ENCODE measurements around the gene DUSP12. TPM values are rescaled to one million over a fixed set of nuclear protein-coding genes. Genes with fewer than 3 reads are reported as not detected.

Gene DUSP12, protein sequence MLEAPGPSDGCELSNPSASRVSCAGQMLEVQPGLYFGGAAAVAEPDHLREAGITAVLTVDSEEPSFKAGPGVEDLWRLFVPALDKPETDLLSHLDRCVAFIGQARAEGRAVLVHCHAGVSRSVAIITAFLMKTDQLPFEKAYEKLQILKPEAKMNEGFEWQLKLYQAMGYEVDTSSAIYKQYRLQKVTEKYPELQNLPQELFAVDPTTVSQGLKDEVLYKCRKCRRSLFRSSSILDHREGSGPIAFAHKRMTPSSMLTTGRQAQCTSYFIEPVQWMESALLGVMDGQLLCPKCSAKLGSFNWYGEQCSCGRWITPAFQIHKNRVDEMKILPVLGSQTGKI
- total RNA-seq (2021) (21.0 and 23.6 TPM in 2 replicates), Bru-seq, nascent RNA (percentile 87 among the genes with signal in this experiment), BruChase-seq, experiment 1, labeled RNA remaining after a 2-hour chase (percentile 92 among the genes with signal in this experiment), BruChase-seq, experiment 2, labeled RNA remaining after a 6-hour chase (percentile 89 among the genes with signal in this experiment)
- long read RNA-seq, transcript DUSP12-201 (6 exons, 1,270 nt), result major isoform, 25 of 44 reads
- long read RNA-seq, partial matches to known transcripts, result 0 of 44 reads
- long read RNA-seq, other reads (novel, unspliced or antisense), result 18 of 44 reads

DNA sequence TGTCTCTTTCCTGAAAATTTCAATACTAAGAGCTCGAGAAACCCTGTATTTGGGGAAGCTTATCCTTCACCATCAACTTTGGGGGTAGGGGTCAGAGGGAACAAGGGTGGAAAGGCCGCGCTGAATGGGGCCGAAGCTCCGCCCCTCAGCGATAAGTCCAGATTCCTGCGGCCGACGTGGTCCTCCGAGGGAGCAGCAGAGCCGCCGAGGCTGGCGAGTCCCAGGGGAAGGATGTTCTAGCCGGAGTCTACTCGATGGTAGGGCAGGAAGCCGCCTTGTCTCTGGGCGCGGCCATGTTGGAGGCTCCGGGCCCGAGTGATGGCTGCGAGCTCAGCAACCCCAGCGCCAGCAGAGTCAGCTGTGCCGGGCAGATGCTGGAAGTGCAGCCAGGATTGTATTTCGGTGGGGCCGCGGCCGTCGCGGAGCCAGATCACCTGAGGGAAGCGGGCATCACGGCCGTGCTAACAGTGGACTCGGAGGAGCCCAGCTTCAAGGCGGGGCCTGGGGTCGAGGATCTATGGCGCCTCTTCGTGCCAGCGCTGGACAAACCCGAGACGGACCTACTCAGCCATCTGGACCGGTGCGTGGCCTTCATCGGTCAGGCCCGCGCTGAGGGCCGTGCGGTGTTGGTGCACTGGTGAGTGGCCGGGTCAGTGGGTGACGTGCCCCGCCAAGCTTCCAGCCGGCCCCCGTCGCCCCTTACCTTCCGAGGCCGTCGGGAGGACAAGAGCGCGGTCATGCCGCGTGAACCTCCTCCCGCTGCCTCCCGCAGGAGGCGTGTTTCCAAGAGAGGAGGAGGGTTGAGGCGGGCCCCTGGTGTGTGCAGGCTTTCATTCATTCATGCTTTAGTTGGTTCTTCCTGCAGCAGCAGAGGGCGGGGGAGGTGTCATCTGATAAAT, at the start of gene DUSP12:
DUSP12 (plus strand) TSS at position 278 of the 899 bp plus-strand sequence; CDS start at position 294, 16 bp downstream.
- Histone ChIP-seq H3K4me3 (peak within 1 kb of the TSS; percentile 76), H3K36me3 (ENCODE audit: low read depth) (peaks cover 21% of the 10 kb centered on the region), H2AFZ (peak within 1 kb of the TSS; percentile 95), H3K9me2 (ENCODE audit: insufficient read depth) (no peaks in the 10 kb centered on the region), H3K4me1 (replicated peaks; ENCODE audit: insufficient read depth) (peaks cover 18% of the 10 kb centered on the region), H3K27me3 (ENCODE audit: insufficient read depth, low read depth) (no peaks in the 10 kb centered on the region), H3K79me2 (ENCODE audit: low read depth) (peaks cover 35% of the 10 kb centered on the region), H3K9me3 (ENCODE audit: insufficient read depth, low read depth) (no peaks in the 10 kb centered on the region), H3K4me2 (peak within 1 kb of the TSS; percentile 89), H4K20me1 (ENCODE audit: insufficient read depth) (0 out of 2 replicates have a peak, but pooled peaks cover 5% of the 10 kb centered on the region), H3K27ac (peak within 1 kb of the TSS; percentile 83), H3F3A (ENCODE audit: insufficient read depth, low read depth) (no peaks in the 10 kb centered on the region)
- TF ChIP-seq CTCF (conservative IDR thresholded peaks at IDR 0.05) (peak; percentile 33; the same call in 1 of the 2 replicates), EZH2 (IDR thresholded peaks at IDR 0.05; ENCODE audit: low read depth) (no peak)
- ChIA-PET POLR2A (ENCODE audit: unreplicated experiment) (interaction anchor here (0.5 to 0.7 kb wide), 6 partner anchors 8 to 613 kb away, joined by 3 to 13 read pairs (median 6); no protein-coding TSS in a partner anchor), CTCF (interaction anchor here (0.6 to 1.0 kb wide), 3 partner anchors 17 to 1378 kb away, joined by 3 to 11 read pairs (median 3); partner anchors contain the start of gene ATF6)
- intact Hi-C loops (cut with micrococcal nuclease; ENCODE audit: unreplicated experiment), result loop anchor here (2.0 to 10.0 kb wide), 3 partner anchors 23 to 355 kb away; no protein-coding TSS in a partner anchor
- TSS peak; percentile 44 for BruUV-seq (replicated peaks)
- peak; percentile 89 to 90 for DNase-seq

DNA sequence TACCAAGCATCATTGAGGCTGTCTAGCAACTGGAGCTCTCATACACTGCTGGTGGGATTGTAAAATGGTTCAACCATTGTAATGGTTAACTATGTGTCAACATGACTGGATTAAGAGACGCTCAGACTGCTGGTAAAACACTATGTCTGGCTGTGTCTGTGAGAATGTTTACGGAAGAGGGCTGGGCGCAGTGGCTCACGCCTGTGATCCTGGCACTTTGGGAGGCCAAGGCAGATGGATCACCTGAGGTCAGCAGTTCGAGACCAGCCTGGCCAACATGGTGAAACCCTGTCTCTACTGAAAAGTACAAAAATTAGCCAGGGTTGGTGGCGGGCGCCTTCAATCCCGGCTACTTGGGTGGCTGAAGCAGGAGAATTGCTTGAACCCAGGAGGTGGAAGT, 47.3 kb upstream of the DUSP12 start:
- DNase-seq, result no peak
- Histone ChIP-seq H3K27ac (no peak overlapping the region), H3K9me3 (ENCODE audit: insufficient read depth, low read depth) (no peaks in the 10 kb centered on the region), H3K27me3 (ENCODE audit: insufficient read depth, low read depth) (no peaks in the 10 kb centered on the region), H3K4me1 (replicated peaks; ENCODE audit: insufficient read depth) (0 out of 2 replicates have a peak, but pooled peaks cover 4% of the 10 kb centered on the region), H3K9me2 (ENCODE audit: insufficient read depth) (no peaks in the 10 kb centered on the region), H3K4me2 (no peak overlapping the region), H3K4me3 (no peak overlapping the region), H3F3A (ENCODE audit: insufficient read depth, low read depth) (no peaks in the 10 kb centered on the region), H4K20me1 (ENCODE audit: insufficient read depth) (no peaks in the 10 kb centered on the region), H2AFZ (no peak overlapping the region), H3K36me3 (ENCODE audit: low read depth) (no peaks in the 10 kb centered on the region), H3K79me2 (ENCODE audit: low read depth) (no peaks in the 10 kb centered on the region)
- ChIA-PET POLR2A (ENCODE audit: unreplicated experiment) (no interaction called here), CTCF (no interaction called here)
- intact Hi-C loops (cut with micrococcal nuclease; ENCODE audit: unreplicated experiment), result no loop called here
- no peak for TF ChIP-seq CTCF (conservative IDR thresholded peaks at IDR 0.05)
- TF ChIP-seq EZH2 (IDR thresholded peaks at IDR 0.05; ENCODE audit: low read depth), result no peak
- BruUV-seq (replicated peaks), result no TSS peak

DNA sequence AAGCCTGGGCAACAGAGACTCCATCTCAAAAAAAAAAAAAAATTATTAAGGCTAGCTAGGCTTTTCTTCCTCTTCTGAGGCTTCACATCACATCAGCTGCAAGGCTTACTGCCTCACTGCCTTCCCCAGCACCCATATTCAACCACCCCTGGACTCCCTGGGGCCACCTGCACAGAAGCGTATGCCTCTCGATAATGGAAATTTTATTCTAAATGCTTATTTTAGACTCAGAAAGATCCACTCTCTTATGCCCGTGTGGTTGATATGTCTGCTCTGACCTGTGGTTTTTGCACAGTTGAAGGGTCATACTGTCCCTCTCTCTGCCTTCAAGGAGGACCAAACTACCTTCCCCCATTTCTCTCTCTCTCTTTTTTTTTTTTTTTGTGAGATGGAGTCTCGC, 44.0 kb upstream of the DUSP12 start:
- Histone ChIP-seq H3K27ac (no peak overlapping the region), H3K4me1 (replicated peaks; ENCODE audit: insufficient read depth) (0 out of 2 replicates have a peak, but pooled peaks cover 4% of the 10 kb centered on the region)

More for the DNA sequence above, 44.0 kb upstream of the DUSP12 start:
- no peak for TF ChIP-seq CTCF (conservative IDR thresholded peaks at IDR 0.05)
- no peak for TF ChIP-seq EZH2 (IDR thresholded peaks at IDR 0.05; ENCODE audit: low read depth)
- H3K9me3 ChIP-seq (ENCODE audit: insufficient read depth, low read depth), result no peaks in the 10 kb centered on the region
- no peaks in the 10 kb centered on the region for H3K9me2 ChIP-seq (ENCODE audit: insufficient read depth)
- ChIA-PET CTCF (no interaction called here), POLR2A (ENCODE audit: unreplicated experiment) (no interaction called here)
- no TSS peak for BruUV-seq (replicated peaks)
- H3K79me2 ChIP-seq (ENCODE audit: low read depth), result no peaks in the 10 kb centered on the region
- H3F3A ChIP-seq (ENCODE audit: insufficient read depth, low read depth), result no peaks in the 10 kb centered on the region
- no peak overlapping the region for H3K4me3 ChIP-seq
- no peaks in the 10 kb centered on the region for H3K27me3 ChIP-seq (ENCODE audit: insufficient read depth, low read depth)
- intact Hi-C loops (cut with micrococcal nuclease; ENCODE audit: unreplicated experiment), result no loop called here
- DNase-seq, result no peak
- no peaks in the 10 kb centered on the region for H4K20me1 ChIP-seq (ENCODE audit: insufficient read depth)
- H3K36me3 ChIP-seq (ENCODE audit: low read depth), result no peaks in the 10 kb centered on the region
- H3K4me2 ChIP-seq, result no peak overlapping the region
- no peak overlapping the region for H2AFZ ChIP-seq

Measured in PC-9 (cell line).